ENCODE results near the gene RIBC2. TPM values are rescaled to one million over a fixed set of nuclear protein-coding genes. Genes with fewer than 3 reads are reported as not detected.

Gene RIBC2
- total and polyA plus RNA-seq, 2 of the 13 experiments (the other 11 are each of a cell fraction or from before 2014, with no cell fraction given), result 0.55 TPM; not detected in 1

DNA sequence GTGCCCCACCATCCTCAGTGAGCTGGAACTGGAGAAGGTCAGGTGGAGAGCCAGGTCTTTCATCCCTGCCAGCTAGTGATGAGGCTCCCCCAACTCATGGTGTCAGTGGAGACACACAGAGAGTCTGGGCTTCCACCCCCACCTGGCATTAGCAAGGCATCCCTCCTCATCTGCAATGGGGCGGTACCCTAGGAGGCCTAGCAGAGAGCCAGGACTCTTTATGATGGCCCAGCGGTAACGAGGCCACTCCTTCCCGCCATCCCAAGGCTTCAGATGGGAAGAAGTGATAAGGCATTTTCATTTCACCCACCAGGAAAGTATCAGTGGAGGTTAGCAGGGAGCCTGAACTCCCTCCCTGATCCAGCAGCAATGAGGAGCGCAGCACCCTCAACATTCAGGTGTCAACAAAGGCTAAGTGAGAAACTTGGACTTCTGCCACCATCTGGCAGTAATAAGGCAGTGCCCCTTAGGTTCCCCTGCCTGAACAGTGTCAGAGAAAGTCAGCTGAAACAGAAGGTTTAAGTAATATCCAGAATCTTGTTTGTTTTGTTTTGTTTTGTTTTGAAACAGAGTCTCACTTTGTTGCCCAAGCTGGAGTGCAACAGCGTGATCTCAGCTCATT, 48.7 kb downstream of the RIBC2 start (continued):
- TF ChIP-seq, protein P1, sequence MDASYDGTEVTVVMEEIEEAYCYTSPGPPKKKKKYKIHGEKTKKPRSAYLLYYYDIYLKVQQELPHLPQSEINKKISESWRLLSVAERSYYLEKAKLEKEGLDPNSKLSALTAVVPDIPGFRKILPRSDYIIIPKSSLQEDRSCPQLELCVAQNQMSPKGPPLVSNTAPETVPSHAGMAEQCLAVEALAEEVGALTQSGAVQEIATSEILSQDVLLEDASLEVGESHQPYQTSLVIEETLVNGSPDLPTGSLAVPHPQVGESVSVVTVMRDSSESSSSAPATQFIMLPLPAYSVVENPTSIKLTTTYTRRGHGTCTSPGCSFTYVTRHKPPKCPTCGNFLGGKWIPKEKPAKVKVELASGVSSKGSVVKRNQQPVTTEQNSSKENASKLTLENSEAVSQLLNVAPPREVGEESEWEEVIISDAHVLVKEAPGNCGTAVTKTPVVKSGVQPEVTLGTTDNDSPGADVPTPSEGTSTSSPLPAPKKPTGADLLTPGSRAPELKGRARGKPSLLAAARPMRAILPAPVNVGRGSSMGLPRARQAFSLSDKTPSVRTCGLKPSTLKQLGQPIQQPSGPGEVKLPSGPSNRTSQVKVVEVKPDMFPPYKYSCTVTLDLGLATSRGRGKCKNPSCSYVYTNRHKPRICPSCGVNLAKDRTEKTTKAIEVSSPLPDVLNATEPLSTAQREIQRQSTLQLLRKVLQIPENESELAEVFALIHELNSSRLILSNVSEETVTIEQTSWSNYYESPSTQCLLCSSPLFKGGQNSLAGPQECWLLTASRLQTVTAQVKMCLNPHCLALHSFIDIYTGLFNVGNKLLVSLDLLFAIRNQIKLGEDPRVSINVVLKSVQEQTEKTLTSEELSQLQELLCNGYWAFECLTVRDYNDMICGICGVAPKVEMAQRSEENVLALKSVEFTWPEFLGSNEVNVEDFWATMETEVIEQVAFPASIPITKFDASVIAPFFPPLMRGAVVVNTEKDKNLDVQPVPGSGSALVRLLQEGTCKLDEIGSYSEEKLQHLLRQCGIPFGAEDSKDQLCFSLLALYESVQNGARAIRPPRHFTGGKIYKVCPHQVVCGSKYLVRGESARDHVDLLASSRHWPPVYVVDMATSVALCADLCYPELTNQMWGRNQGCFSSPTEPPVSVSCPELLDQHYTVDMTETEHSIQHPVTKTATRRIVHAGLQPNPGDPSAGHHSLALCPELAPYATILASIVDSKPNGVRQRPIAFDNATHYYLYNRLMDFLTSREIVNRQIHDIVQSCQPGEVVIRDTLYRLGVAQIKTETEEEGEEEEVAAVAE (CRISPR knock-in tag; IDR thresholded peaks at IDR 0.05; ENCODE audit: borderline replicate concordance), result no peak
- TF ChIP-seq ZNF230 (CRISPR knock-in tag; IDR thresholded peaks at IDR 0.05), result no peak
- no peak for TF ChIP-seq MAZ (IDR thresholded peaks at IDR 0.05; ENCODE audit: borderline replicate concordance, low read depth, low read length)
- TF ChIP-seq MAZ (CRISPR knock-in tag; IDR thresholded peaks at IDR 0.05; ENCODE audit: low read depth), result 0 out of 2 replicates have a peak, but pooled peaks have one; percentile 28
- no peak for TF ChIP-seq NAIF1 (CRISPR knock-in tag; IDR thresholded peaks at IDR 0.05; ENCODE audit: borderline replicate concordance)
- TF ChIP-seq, protein P2, sequence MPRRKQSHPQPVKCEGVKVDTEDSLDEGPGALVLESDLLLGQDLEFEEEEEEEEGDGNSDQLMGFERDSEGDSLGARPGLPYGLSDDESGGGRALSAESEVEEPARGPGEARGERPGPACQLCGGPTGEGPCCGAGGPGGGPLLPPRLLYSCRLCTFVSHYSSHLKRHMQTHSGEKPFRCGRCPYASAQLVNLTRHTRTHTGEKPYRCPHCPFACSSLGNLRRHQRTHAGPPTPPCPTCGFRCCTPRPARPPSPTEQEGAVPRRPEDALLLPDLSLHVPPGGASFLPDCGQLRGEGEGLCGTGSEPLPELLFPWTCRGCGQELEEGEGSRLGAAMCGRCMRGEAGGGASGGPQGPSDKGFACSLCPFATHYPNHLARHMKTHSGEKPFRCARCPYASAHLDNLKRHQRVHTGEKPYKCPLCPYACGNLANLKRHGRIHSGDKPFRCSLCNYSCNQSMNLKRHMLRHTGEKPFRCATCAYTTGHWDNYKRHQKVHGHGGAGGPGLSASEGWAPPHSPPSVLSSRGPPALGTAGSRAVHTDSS (CRISPR knock-in tag; conservative IDR thresholded peaks at IDR 0.05), result no peak
- TF ChIP-seq, protein P3, sequence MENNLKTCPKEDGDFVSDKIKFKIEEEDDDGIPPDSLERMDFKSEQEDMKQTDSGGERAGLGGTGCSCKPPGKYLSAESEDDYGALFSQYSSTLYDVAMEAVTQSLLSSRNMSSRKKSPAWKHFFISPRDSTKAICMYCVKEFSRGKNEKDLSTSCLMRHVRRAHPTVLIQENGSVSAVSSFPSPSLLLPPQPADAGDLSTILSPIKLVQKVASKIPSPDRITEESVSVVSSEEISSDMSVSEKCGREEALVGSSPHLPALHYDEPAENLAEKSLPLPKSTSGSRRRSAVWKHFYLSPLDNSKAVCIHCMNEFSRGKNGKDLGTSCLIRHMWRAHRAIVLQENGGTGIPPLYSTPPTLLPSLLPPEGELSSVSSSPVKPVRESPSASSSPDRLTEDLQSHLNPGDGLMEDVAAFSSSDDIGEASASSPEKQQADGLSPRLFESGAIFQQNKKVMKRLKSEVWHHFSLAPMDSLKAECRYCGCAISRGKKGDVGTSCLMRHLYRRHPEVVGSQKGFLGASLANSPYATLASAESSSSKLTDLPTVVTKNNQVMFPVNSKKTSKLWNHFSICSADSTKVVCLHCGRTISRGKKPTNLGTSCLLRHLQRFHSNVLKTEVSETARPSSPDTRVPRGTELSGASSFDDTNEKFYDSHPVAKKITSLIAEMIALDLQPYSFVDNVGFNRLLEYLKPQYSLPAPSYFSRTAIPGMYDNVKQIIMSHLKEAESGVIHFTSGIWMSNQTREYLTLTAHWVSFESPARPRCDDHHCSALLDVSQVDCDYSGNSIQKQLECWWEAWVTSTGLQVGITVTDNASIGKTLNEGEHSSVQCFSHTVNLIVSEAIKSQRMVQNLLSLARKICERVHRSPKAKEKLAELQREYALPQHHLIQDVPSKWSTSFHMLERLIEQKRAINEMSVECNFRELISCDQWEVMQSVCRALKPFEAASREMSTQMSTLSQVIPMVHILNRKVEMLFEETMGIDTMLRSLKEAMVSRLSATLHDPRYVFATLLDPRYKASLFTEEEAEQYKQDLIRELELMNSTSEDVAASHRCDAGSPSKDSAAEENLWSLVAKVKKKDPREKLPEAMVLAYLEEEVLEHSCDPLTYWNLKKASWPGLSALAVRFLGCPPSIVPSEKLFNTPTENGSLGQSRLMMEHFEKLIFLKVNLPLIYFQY (CRISPR knock-in tag; IDR thresholded peaks at IDR 0.05; ENCODE audit: borderline replicate concordance), result no peak
- TF ChIP-seq, protein P4, sequence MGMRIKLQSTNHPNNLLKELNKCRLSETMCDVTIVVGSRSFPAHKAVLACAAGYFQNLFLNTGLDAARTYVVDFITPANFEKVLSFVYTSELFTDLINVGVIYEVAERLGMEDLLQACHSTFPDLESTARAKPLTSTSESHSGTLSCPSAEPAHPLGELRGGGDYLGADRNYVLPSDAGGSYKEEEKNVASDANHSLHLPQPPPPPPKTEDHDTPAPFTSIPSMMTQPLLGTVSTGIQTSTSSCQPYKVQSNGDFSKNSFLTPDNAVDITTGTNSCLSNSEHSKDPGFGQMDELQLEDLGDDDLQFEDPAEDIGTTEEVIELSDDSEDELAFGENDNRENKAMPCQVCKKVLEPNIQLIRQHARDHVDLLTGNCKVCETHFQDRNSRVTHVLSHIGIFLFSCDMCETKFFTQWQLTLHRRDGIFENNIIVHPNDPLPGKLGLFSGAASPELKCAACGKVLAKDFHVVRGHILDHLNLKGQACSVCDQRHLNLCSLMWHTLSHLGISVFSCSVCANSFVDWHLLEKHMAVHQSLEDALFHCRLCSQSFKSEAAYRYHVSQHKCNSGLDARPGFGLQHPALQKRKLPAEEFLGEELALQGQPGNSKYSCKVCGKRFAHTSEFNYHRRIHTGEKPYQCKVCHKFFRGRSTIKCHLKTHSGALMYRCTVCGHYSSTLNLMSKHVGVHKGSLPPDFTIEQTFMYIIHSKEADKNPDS (CRISPR knock-in tag; IDR thresholded peaks at IDR 0.05), result no peak
- TF ChIP-seq, protein P5, sequence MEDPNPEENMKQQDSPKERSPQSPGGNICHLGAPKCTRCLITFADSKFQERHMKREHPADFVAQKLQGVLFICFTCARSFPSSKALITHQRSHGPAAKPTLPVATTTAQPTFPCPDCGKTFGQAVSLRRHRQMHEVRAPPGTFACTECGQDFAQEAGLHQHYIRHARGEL (CRISPR knock-in tag; IDR thresholded peaks at IDR 0.05), result no peak
- TF ChIP-seq, protein P6, sequence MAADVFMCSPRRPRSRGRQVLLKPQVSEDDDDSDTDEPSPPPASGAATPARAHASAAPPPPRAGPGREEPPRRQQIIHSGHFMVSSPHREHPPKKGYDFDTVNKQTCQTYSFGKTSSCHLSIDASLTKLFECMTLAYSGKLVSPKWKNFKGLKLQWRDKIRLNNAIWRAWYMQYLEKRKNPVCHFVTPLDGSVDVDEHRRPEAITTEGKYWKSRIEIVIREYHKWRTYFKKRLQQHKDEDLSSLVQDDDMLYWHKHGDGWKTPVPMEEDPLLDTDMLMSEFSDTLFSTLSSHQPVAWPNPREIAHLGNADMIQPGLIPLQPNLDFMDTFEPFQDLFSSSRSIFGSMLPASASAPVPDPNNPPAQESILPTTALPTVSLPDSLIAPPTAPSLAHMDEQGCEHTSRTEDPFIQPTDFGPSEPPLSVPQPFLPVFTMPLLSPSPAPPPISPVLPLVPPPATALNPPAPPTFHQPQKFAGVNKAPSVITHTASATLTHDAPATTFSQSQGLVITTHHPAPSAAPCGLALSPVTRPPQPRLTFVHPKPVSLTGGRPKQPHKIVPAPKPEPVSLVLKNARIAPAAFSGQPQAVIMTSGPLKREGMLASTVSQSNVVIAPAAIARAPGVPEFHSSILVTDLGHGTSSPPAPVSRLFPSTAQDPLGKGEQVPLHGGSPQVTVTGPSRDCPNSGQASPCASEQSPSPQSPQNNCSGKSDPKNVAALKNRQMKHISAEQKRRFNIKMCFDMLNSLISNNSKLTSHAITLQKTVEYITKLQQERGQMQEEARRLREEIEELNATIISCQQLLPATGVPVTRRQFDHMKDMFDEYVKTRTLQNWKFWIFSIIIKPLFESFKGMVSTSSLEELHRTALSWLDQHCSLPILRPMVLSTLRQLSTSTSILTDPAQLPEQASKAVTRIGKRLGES (CRISPR knock-in tag; IDR thresholded peaks at IDR 0.05; ENCODE audit: borderline replicate concordance), result no peak

All from HepG2 (cell line).